ENCODE results near the gene PRODH2.

DNA sequence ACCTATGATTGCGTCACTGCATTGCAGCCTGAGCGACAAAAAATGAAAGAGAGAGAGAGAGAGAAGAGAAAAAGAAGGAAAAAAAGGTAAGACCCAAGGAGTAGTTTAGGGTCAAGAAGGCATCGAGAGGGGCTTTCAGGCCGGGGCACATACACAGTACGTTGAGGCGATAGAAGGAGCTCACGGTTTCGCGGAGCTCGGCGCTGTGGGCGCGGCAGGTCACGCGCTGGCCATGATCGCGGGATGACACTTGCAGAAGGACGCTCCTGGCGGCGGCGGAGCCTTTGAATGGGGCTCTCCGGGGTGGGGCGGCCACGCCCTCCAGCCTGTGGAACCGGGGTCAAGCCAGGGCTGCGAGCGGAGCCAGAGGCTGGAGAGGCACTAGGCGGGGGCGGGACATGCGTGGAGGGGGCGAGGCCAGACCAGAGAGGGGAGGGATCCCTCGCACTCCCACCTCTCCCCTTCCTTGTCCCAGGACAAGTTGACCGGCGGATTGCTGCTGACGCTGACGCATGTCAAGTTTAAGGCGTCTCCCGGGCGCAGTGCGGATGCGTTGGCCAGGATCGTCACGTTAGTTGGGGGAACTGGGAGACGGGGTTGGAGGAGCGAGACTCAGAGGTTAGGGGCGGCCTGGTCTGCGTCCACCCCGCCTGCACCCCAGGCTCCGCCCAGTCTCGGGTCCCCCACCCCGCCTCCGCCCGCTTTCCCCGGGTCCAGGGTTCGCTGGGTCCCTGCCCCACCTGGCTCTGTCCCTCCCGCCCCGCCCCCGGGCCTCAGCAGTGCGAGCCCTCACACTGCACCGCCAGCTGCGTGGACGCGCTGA, 32.8 kb upstream of the PRODH2 start:
- TF ChIP-seq POLR2A (IDR thresholded peaks at IDR 0.05): no peak
- TF ChIP-seq, protein P1, sequence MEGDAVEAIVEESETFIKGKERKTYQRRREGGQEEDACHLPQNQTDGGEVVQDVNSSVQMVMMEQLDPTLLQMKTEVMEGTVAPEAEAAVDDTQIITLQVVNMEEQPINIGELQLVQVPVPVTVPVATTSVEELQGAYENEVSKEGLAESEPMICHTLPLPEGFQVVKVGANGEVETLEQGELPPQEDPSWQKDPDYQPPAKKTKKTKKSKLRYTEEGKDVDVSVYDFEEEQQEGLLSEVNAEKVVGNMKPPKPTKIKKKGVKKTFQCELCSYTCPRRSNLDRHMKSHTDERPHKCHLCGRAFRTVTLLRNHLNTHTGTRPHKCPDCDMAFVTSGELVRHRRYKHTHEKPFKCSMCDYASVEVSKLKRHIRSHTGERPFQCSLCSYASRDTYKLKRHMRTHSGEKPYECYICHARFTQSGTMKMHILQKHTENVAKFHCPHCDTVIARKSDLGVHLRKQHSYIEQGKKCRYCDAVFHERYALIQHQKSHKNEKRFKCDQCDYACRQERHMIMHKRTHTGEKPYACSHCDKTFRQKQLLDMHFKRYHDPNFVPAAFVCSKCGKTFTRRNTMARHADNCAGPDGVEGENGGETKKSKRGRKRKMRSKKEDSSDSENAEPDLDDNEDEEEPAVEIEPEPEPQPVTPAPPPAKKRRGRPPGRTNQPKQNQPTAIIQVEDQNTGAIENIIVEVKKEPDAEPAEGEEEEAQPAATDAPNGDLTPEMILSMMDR (IDR thresholded peaks at IDR 0.05): no peak
